ENCODE results near the gene THAP5.

DNA sequence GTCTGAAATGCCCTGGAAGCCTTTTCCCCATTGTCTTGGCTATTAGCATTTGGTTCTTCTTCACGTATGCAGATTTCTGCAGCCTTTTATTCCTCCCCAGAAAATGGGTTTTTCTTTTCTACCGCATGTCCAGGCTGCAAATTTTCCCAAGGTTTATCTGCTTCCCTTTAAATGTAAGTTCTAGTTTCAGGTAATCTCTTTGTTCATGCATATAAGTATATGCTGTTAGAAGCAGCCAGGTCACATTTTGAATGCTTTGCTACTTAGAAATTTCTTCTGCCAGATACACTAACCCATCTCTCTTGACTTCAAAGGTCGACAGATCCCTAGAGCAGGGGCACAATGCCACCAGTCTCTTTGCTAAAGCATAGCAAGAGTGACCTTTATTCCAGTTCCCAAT is 12.3 kb downstream of the THAP5 start:
- TF ChIP-seq, protein P1, sequence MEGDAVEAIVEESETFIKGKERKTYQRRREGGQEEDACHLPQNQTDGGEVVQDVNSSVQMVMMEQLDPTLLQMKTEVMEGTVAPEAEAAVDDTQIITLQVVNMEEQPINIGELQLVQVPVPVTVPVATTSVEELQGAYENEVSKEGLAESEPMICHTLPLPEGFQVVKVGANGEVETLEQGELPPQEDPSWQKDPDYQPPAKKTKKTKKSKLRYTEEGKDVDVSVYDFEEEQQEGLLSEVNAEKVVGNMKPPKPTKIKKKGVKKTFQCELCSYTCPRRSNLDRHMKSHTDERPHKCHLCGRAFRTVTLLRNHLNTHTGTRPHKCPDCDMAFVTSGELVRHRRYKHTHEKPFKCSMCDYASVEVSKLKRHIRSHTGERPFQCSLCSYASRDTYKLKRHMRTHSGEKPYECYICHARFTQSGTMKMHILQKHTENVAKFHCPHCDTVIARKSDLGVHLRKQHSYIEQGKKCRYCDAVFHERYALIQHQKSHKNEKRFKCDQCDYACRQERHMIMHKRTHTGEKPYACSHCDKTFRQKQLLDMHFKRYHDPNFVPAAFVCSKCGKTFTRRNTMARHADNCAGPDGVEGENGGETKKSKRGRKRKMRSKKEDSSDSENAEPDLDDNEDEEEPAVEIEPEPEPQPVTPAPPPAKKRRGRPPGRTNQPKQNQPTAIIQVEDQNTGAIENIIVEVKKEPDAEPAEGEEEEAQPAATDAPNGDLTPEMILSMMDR (IDR thresholded peaks at IDR 0.05; ENCODE audit: low read length): no peak
- no peak for TF ChIP-seq EZH2 (optimal IDR thresholded peaks at IDR 0.05; ENCODE audit: low read depth, low read length)

Data from MM.1S (cell line).